Lower leg skin (tissue), 3 donors: Measurements from ENCODE around the gene ISG15.
"Not testable (repeated sequence)": the region's sequence is repeated elsewhere in the genome, so short reads cannot be mapped to it uniquely, and the experiment has no call there.

ENCODE experiments used
- POLR2A ChIP-seq, 2 donors: fragments of 450-650 bp; IDR thresholded peaks; one replicate each; pipeline ENCODE4 v1.6.1; 2016 to 2017; ENCODE audit warnings: antibody characterized with exemption in 2 of 2, mild to moderate bottlenecking in 1 of 2, moderate library complexity in 1 of 2
- TF ChIP-seq, protein P1 (sequence below), 3 donors: fragments of 450-650 bp; IDR thresholded peaks; one replicate each; pipeline ENCODE4 v1.5.1; 2016; ENCODE audit warnings: antibody characterized with exemption in 3 of 3, mild to moderate bottlenecking in 3 of 3, moderate library complexity in 2 of 3

DNA sequence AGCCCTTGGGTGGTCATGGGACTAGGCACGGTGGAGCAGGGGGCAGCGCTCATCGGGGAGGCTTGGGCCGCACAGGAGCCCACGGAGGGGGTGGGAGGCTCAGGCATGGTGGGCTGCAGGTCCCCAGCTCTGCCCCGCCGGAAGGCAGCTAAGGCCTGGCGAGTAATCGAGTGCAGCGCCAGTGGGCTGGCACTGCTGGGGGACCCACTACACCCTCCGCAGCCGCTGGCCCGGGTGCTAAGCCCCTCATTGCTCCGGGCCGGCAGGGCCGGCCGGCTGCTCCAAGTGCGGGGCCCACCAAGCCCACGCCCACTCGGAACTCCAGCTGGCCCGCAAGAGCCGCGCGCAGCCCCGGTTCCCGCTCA is 5.0 kb downstream of the ISG15 start:
- TF ChIP-seq, protein P1, sequence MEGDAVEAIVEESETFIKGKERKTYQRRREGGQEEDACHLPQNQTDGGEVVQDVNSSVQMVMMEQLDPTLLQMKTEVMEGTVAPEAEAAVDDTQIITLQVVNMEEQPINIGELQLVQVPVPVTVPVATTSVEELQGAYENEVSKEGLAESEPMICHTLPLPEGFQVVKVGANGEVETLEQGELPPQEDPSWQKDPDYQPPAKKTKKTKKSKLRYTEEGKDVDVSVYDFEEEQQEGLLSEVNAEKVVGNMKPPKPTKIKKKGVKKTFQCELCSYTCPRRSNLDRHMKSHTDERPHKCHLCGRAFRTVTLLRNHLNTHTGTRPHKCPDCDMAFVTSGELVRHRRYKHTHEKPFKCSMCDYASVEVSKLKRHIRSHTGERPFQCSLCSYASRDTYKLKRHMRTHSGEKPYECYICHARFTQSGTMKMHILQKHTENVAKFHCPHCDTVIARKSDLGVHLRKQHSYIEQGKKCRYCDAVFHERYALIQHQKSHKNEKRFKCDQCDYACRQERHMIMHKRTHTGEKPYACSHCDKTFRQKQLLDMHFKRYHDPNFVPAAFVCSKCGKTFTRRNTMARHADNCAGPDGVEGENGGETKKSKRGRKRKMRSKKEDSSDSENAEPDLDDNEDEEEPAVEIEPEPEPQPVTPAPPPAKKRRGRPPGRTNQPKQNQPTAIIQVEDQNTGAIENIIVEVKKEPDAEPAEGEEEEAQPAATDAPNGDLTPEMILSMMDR (IDR thresholded peaks at IDR 0.05): not testable (repeated sequence)
- not testable (repeated sequence) for TF ChIP-seq POLR2A (IDR thresholded peaks at IDR 0.05)
